Measurements from ENCODE around the gene C7. TPM values are rescaled to one million over a fixed set of nuclear protein-coding genes. Genes with fewer than 3 reads are reported as not detected.

C7 gene
- total RNA-seq, 2 donors from 2014 or later = 288 to 392 TPM

- Histone ChIP-seq H3K36me3 (replicated peaks in 1 of 2; ENCODE audit: insufficient read depth in 1 of 2, low read depth in 2 of 2) (no peaks in the 10 kb centered on the region), H3K4me3 (no peak overlapping the region), H3K9me3 (no peaks in the 10 kb centered on the region), H3K27me3 (no peaks in the 10 kb centered on the region), H3K27ac (peak overlapping the region in 1 of 4 donors; percentile 27), H3K4me1 (peaks cover 25% of the 10 kb centered on the region)
- DNase-seq = no peak
- intact Hi-C loops (cut with DNase I) = loop anchor here (10.0 kb wide), 1 partner anchor 620 kb away; no protein-coding TSS in a partner anchor
- no peak for TF ChIP-seq POLR2A (IDR thresholded peaks at IDR 0.05)
- TF ChIP-seq, protein P1, sequence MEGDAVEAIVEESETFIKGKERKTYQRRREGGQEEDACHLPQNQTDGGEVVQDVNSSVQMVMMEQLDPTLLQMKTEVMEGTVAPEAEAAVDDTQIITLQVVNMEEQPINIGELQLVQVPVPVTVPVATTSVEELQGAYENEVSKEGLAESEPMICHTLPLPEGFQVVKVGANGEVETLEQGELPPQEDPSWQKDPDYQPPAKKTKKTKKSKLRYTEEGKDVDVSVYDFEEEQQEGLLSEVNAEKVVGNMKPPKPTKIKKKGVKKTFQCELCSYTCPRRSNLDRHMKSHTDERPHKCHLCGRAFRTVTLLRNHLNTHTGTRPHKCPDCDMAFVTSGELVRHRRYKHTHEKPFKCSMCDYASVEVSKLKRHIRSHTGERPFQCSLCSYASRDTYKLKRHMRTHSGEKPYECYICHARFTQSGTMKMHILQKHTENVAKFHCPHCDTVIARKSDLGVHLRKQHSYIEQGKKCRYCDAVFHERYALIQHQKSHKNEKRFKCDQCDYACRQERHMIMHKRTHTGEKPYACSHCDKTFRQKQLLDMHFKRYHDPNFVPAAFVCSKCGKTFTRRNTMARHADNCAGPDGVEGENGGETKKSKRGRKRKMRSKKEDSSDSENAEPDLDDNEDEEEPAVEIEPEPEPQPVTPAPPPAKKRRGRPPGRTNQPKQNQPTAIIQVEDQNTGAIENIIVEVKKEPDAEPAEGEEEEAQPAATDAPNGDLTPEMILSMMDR (IDR thresholded peaks at IDR 0.05) = peak in 1 of 7 experiments; percentile 4
- no peak for ATAC-seq
- WGBS, 2 donors = 42 to 58% methylated on average over 2 of the region's 2 CpGs
These were observed 4.3 kb upstream of the C7 start for GRCh38 chr5:40904994-40905306.

GRCh38 chr5:40906351-40906751 lies 2.9 kb upstream of the C7 start:
- no peaks in the 10 kb centered on the region for H3K36me3 ChIP-seq (replicated peaks in 1 of 2; ENCODE audit: insufficient read depth in 1 of 2, low read depth in 2 of 2)
- no peaks in the 10 kb centered on the region for H3K27me3 ChIP-seq
- no peaks in the 10 kb centered on the region for H3K9me3 ChIP-seq
- no peak for ATAC-seq
- no peak overlapping the region for H3K4me3 ChIP-seq
- intact Hi-C loops (cut with DNase I) = loop anchor here (10.0 kb wide), 1 partner anchor 618 kb away; no protein-coding TSS in a partner anchor
- no peak overlapping the region for H3K27ac ChIP-seq
- TF ChIP-seq, protein P1 (IDR thresholded peaks at IDR 0.05) = no peak
- TF ChIP-seq POLR2A (IDR thresholded peaks at IDR 0.05) = no peak
- peaks cover 26% of the 10 kb centered on the region for H3K4me1 ChIP-seq
- 76 to 88% methylated on average over 1 of the region's 1 CpG for WGBS, 2 donors
- DNase-seq = no peak

DNA sequence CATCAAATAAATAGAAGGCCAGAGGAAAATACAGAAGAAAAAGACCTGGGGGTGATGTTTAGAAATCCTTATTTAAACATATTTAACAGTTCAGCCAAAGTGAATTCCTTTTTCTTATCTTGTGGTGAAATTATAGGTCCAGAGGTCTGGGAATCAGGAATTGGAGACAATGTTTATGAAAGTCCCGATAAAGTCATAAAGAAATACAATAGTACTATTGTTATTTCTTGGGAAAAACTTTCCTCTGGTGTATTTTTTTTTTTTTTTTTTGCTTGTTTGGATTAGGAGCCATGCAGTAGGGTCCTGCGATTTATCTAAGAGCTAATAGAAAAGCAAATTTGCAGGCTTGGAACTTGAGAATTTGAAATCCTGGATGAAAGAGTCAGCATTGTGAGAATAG lies 426 bp downstream of the C7 start:
- no peak for DNase-seq
- peak overlapping the region in 3 of 4 donors; percentile 14 to 42 (median 18) for H3K27ac ChIP-seq
- H3K4me3 ChIP-seq = no peak overlapping the region
- intact Hi-C loops (cut with DNase I) = loop anchor here (10.0 kb wide), 1 partner anchor 615 kb away; no protein-coding TSS in a partner anchor
- no peaks in the 10 kb centered on the region for H3K27me3 ChIP-seq
- H3K36me3 ChIP-seq (replicated peaks in 1 of 2; ENCODE audit: insufficient read depth in 1 of 2, low read depth in 2 of 2) = no peaks in the 10 kb centered on the region
- no peaks in the 10 kb centered on the region for H3K9me3 ChIP-seq
- ATAC-seq = no peak
- no peak for TF ChIP-seq POLR2A (IDR thresholded peaks at IDR 0.05)
- TF ChIP-seq, protein P1 (IDR thresholded peaks at IDR 0.05) = no peak
- peaks cover 18% of the 10 kb centered on the region for H3K4me1 ChIP-seq
- 11 to 20% methylated on average over 2 of the region's 2 CpGs for WGBS, 2 donors

GRCh38 chr5:40911266-40911665 lies 2.0 kb downstream of the C7 start:
- DNase-seq = no peak
- no peak for ATAC-seq
- no peak for TF ChIP-seq POLR2A (IDR thresholded peaks at IDR 0.05)
- TF ChIP-seq, protein P1 (IDR thresholded peaks at IDR 0.05) = no peak
- Histone ChIP-seq H3K9me3 (no peaks in the 10 kb centered on the region), H3K36me3 (replicated peaks in 1 of 2; ENCODE audit: insufficient read depth in 1 of 2, low read depth in 2 of 2) (no peaks in the 10 kb centered on the region), H3K27ac (no peak overlapping the region), H3K4me3 (no peak overlapping the region), H3K4me1 (peaks cover 13% of the 10 kb centered on the region), H3K27me3 (no peaks in the 10 kb centered on the region)
- intact Hi-C loops (cut with DNase I) = no loop called here
- WGBS, 2 donors = 72 to 83% methylated on average over 4 of the region's 4 CpGs

DNA sequence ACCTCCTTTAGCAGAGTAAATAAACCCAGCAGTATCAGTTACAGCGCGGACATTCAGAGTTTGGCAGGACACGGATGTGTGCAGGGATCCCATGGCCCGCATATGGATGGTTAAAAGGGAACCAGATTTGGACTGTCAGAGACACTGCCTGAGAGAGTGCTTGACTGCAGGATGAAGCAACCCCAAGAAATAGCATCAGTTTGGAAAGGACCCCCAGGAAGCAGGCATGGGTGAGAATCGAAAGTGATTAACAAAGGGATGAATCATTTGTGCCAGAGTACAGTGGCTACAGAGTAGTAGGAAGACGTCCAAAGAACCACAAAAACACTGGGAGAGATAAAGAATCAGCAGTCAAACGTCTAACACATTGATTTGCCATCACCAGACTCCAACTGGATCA lies 5.5 kb downstream of the C7 start:
- Histone ChIP-seq H3K9me3 (no peaks in the 10 kb centered on the region), H3K36me3 (replicated peaks in 1 of 2; ENCODE audit: insufficient read depth in 1 of 2, low read depth in 2 of 2) (no peaks in the 10 kb centered on the region), H3K27ac (no peak overlapping the region), H3K27me3 (no peaks in the 10 kb centered on the region), H3K4me1 (peaks cover 2% of the 10 kb centered on the region), H3K4me3 (no peak overlapping the region)
- 47 to 61% methylated on average over 7 of the region's 7 CpGs for WGBS, 2 donors
- TF ChIP-seq, protein P1 (IDR thresholded peaks at IDR 0.05) = no peak
- TF ChIP-seq POLR2A (IDR thresholded peaks at IDR 0.05) = no peak
- intact Hi-C loops (cut with DNase I) = no loop called here
- DNase-seq (no peak), ATAC-seq (no peak)

Data from body of pancreas (tissue), 4 donors.